Measurements from ENCODE around the gene CADM4.
"Not testable (repeated sequence)": the region's sequence is repeated elsewhere in the genome, so short reads cannot be mapped to it uniquely, and the experiment has no call there.

The CADM4 gene

GRCh38 chr19:43607238-43608205 is 32.1 kb downstream of the CADM4 start:
- DNase-seq (ENCODE audit: low read depth in 2 of 2): no peak

DNA sequence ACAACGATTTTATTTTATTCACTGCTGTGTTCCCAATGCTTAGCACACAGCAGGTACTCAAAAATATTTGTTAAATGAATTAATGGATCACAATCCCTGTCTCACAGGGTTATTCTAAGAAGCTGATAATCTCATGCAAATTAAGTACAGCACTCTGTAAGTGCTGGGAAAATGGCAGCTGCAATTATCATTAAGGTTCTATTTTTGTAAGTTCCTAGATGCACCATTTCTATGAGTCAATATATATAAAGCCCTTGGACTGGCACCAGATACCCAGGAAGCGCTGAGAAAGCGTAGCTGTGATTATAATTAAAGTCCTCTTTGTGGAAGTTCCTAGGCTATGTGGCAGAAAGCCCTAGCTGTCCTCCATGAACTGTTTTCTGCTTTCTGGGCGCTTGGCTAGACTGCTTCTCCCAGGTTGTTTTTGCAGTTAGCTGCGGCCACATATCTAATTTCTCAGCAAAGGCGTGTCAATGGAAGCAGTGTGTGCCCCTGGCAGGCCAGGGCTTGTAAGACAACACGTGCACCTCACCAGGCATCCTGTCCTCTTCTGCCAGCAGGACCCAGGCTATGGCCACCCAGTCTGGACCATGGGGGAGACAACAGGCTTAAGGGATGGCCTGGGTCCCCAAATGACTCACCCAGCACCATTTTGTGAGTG is 33.0 kb downstream of the CADM4 start:
- DNase-seq (ENCODE audit: low read depth in 2 of 2): no peak

GRCh38 chr19:43605875-43606568 is 33.6 kb downstream of the CADM4 start:
- DNase-seq (ENCODE audit: low read depth in 2 of 2): no peak

GRCh38 chr19:43600326-43600725 is 39.3 kb downstream of the CADM4 start:
- DNase-seq (ENCODE audit: low read depth in 2 of 2): not testable (repeated sequence)

DNA sequence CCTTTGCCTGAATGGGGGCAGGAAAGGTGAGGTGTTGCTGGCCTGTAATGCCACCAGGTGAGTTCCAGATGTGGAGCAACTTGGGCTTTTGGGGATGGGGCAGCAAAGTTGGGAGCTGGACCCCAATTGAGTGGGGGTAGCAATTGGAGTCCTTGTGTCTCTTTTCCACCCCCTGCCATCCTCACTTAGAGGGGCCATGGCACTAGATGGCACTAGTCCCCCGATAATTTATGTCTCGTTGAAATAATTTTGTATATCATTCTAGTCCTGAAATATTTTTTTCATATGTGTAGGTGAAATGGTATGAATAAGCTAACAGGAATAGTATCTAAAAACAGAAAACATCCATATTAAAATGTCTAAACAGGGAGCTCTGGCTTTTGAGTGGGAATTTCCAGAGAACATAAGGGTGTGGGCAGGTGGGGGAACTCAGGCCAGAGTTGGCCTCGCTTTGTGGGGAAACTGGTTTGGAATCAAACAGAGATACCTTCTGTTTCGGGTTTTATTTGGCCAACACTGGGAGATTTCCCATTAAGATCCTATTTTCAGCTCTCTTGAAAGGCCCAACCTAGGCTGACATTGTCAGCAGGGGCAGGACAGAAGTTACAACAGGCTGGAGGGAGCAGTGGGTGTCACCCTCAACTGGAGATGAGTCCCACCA is 39.9 kb downstream of the CADM4 start:
- DNase-seq (ENCODE audit: low read depth in 2 of 2): no peak

- no peak for DNase-seq (ENCODE audit: low read depth in 2 of 2)
Observed at GRCh38 chr19:43598445-43599240, 41.0 kb downstream of the CADM4 start.

- no peak for DNase-seq (ENCODE audit: low read depth in 2 of 2)
Observed at GRCh38 chr19:43597876-43598275, 41.8 kb downstream of the CADM4 start.

- DNase-seq (ENCODE audit: low read depth in 2 of 2): no peak
Observed at GRCh38 chr19:43596842-43597461, 42.7 kb downstream of the CADM4 start.

GRCh38 chr19:43595999-43596841 is 43.4 kb downstream of the CADM4 start, which contains the start of the genes IRGQ and ZNF576:
TSS of gene IRGQ (minus strand) at chr19:43596134. CDS start at chr19:43595338, 796 bp downstream.
TSS of gene ZNF576 (plus strand) at chr19:43596595. CDS start at chr19:43597109, 514 bp downstream.
- peak; percentile 100 for DNase-seq (ENCODE audit: low read depth in 2 of 2)

GRCh38 chr19:43595605-43595998 is 44.0 kb downstream of the CADM4 start:
- DNase-seq (ENCODE audit: low read depth in 2 of 2): no peak

GRCh38 chr19:43594710-43595604 is 44.7 kb downstream of the CADM4 start:
- peak; percentile 59 to 62 for DNase-seq (ENCODE audit: low read depth in 2 of 2)

DNA sequence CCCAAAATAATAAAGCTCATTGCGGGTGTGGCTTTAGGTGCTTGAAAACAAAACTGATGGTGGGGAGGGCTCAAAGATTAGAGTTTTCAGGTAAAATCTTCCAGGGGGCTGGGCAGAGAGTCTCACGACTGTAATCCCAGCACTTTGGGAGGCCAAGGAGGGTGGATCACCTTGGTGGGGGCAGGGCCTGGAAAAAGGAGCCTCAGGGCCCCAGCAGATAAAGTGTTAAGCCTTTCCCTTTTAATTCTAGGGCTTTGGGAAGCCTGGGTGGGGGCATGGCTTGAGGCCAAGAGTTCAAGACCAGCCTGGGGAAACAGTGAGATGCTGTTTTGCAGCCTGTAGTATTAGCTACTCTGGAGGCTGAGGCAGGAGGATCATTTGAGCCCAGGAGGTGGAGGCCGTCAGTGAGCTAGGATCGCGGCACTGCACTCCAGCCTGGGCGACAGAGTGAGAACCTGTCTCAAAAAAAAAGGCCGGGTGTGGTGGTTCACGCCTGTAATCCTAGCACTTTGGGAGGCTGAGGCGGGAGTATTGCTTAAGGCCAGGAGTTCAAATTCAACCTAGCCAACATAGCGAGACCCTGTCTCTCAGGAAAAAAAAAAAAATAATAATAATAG is 45.5 kb downstream of the CADM4 start:
- no peak for DNase-seq (ENCODE audit: low read depth in 2 of 2)

- DNase-seq (ENCODE audit: low read depth in 2 of 2): no peak
Observed at GRCh38 chr19:43592800-43593350, 46.8 kb downstream of the CADM4 start.

DNA sequence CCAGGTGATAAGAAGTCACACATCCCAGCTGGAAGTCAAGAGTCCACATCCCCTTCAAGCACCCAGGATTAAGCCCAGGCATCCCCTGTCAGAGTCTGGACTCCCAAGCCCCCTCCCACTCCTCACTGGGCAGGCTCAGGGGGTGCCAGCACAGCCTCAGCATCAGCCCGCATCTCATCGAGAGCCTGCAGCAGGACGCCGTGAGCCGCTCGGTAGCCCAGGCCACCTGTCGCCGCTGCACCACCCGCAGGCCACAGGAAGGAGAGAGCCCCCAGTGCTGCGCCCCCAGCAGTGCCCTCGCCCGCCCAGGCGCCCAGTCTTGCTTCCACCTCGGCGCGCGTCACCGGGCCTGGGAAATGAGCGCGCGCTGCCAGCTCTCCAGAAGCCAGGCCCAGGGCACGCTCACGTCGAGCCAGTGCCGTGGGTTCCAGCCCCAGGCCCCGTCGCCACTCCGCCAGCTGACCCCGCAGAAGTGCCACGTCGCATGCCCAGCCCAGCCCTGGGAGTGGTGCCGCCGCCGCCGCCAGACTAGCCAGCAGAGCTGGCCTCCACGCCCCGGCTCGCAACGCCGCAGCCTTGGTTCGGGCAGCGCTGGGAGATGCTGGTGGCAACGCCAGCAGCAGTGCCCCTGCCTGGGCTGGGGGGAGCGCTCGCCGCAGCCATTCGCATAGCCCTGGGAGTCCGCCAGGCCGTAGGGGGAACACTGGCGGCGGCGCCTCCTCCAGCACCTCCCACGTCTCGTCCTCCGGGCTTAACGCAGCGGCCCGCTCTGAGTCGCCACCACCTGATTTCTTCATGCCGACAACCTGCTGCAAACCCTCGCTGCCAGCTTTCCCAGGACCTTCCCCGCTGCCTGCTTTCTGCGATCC is 47.5 kb downstream of the CADM4 start:
- no peak for DNase-seq (ENCODE audit: low read depth in 2 of 2)

DNA sequence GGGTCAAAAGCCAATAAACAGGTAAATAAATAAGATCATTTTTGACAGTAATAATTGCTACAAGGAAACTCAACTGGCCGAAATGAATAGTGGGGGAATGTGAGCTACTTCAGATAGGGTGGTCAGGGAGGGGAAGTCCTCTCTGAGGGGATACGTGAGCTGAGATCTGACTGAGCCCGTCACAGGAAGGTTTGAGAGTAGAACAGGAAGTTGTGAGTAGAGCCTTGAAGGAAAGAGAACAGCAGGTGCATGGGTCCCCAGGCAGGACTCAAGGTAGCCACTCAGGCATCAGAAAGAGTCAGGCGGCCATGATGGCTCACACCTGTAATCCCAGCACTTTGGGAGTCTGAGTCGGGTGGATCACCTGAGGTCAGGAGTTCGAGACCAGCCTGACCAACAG is 50.0 kb downstream of the CADM4 start:
- DNase-seq (ENCODE audit: low read depth in 2 of 2): no peak

DNA sequence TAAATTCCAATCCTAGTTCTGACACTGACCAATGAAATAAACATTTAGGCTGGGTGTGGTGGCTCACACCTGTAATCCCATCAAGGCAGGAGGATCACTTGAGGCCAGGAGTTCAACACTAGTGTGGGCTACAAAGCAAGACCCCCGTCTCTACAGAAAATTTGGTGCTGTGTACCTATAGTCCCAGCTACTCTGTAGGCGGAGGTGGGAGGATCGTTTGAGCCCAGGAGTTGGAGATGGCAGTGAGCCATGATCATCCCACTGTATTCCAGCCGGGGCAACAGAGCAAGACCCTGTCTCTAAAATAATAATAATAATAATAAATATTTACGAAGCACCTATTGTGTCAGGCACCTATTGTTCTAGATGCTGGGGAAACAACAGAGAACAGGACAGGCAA is 50.4 kb downstream of the CADM4 start:
- DNase-seq (ENCODE audit: low read depth in 2 of 2): no peak

DNA sequence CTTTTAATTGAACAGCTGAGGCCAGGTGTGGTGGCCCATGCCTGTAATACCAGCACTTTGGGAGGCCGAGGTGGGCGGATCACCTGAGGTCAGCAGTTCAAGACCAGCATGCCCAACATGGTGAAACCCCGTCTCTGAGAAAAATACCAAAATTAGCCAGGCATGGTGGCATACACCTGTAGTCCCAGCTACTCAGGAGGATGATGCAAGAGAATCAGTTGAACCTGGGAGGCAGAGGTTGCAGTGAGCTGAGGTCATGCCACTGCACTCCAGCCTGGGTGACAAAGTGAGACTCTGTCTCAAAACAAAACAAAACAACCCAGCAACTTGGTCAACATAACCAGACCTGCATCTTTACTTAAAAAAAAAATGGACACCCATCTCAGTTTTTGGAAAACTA is 52.6 kb downstream of the CADM4 start:
- not testable (repeated sequence) for DNase-seq (ENCODE audit: low read depth in 2 of 2)

Data from stimulated activated CD4-positive, alpha-beta T cell treated with anti-CD3 and anti-CD28 coated beads, Interleukin-15, amount 100 ng/mL, for 48 hours (primary cell).